PC-3 (cell line): ENCODE results near the gene ZNF23. TPM values are rescaled to one million over a fixed set of nuclear protein-coding genes. Genes with fewer than 3 reads are reported as not detected.

Experiments
- ATAC-seq: fragments of 200-7000 bp; cut with Tn5 transposase; 2 replicates; pipeline ENCODE4 v1.9.1; 2020; ENCODE audit warnings: mild to moderate bottlenecking, moderate library complexity
- BruUV-seq: library from RNA; stranded (reverse); fragments of 400-500 nt; replicated peaks from 2 replicates; lab custom pipeline; 2021; lab: Mats Ljungman, UMichigan
- CTCF ChIA-PET: fragments of 300-600 bp; sonication (Branson Sonifier 250); formaldehyde crosslinking; loops from one replicate; lab custom pipeline; 2022; ENCODE audit warnings: antibody characterized with exemption; lab: Charles Lee
- POLR2A ChIA-PET: fragments of 300-600 bp; sonication (Branson Sonifier 250); formaldehyde crosslinking; loops from one replicate; lab custom pipeline; 2022; ENCODE audit warnings: antibody characterized with exemption; ENCODE audit not compliant: unreplicated experiment; lab: Charles Lee
- DNase-seq: peaks from one replicate; pipeline ENCODE4 v3.0.0-alpha.2; 2015
- H2AFZ ChIP-seq: fragments of 300-600 bp; sonication (generic); 2 replicates; pipeline ENCODE4 v1.6.0; 2016; ENCODE audit warnings: antibody characterized with exemption, low read length
- H3F3A ChIP-seq: fragments of 300-600 bp; sonication (generic); one replicate; pipeline ENCODE4 v1.6.0; 2017; ENCODE audit warnings: antibody characterized with exemption, low read length, control low read depth, mild to moderate bottlenecking; ENCODE audit not compliant: unreplicated experiment
- H3K27ac ChIP-seq: fragments of 300-600 bp; sonication (generic); 2 replicates; pipeline ENCODE4 v1.5.1; 2016; ENCODE audit warnings: mild to moderate bottlenecking, low read length
- H3K27me3 ChIP-seq: fragments of 300-600 bp; sonication (generic); 2 replicates; pipeline ENCODE4 v1.6.1; 2016; ENCODE audit warnings: low read length, mixed read lengths
- H3K36me3 ChIP-seq: fragments of 300-600 bp; sonication (generic); 2 replicates; pipeline ENCODE4 v1.6.1; 2016; ENCODE audit warnings: low read depth, mixed run types, low read length, mixed read lengths
- H3K4me1 ChIP-seq: fragments of 300-600 bp; sonication (generic); 2 replicates; pipeline ENCODE4 v1.5.1; 2016; ENCODE audit warnings: low read length; ENCODE audit not compliant: insufficient read depth
- H3K4me2 ChIP-seq: fragments of 300-600 bp; sonication (generic); 2 replicates; pipeline ENCODE4 v1.6.0; 2016; ENCODE audit warnings: low read length
- H3K4me3 ChIP-seq: fragments of 300-600 bp; sonication (generic); 2 replicates; pipeline ENCODE4 v1.5.1; 2016; ENCODE audit warnings: mild to moderate bottlenecking, low read length, mixed read lengths
- H3K79me2 ChIP-seq: fragments of 300-600 bp; sonication (generic); 2 replicates; pipeline ENCODE4 v1.6.1; 2017; ENCODE audit warnings: low read length, mixed read lengths
- H3K9ac ChIP-seq: fragments of 300-600 bp; sonication (generic); 2 replicates; pipeline ENCODE4 v1.6.0; 2016; ENCODE audit warnings: mild to moderate bottlenecking, low read length
- H3K9me2 ChIP-seq: fragments of 300-600 bp; sonication (generic); replicated peaks from 2 replicates; pipeline ENCODE4 v1.6.1; 2016; ENCODE audit warnings: mixed run types, low read length, mixed read lengths
- H3K9me3 ChIP-seq: fragments of 300-600 bp; sonication (generic); 2 replicates; pipeline ENCODE4 v1.6.1; 2016; ENCODE audit warnings: low read length, mixed read lengths
- H4K20me1 ChIP-seq: fragments of 300-600 bp; sonication (generic); 2 replicates; pipeline ENCODE4 v1.6.1; 2016; ENCODE audit warnings: low read length, mixed read lengths
- CTCF ChIP-seq: fragments of 300-600 bp; sonication (generic); conservative IDR thresholded peaks from 2 replicates; pipeline ENCODE4 v1.5.1; 2017; ENCODE audit warnings: antibody characterized with exemption, low read depth, mild to moderate bottlenecking, low read length
- EZH2 ChIP-seq: fragments of 300-600 bp; sonication (generic); IDR thresholded peaks from one replicate; pipeline ENCODE4 v1.6.1; 2017; ENCODE audit warnings: antibody characterized with exemption, mild to moderate bottlenecking, low read length; ENCODE audit not compliant: unreplicated experiment
- EZH2phosphoT487 ChIP-seq: fragments of 300-600 bp; sonication (generic); IDR thresholded peaks from 2 replicates; pipeline ENCODE4 v1.6.1; 2018; ENCODE audit warnings: mild to moderate bottlenecking, antibody characterized with exemption, low read length, borderline replicate concordance
- intact Hi-C: fragments of 100-400 bp; cut with micrococcal nuclease; formaldehyde crosslinking; loops from 2 replicates; pipeline ENCODE4 v1.9.0; 2023
- total RNA-seq: library from RNA; depleted of rRNA; stranded (reverse); fragments of >200 nt; gene quantifications from 2 replicates; pipeline ENCODE4 v1.2.3, GENCODE V29; 2014

ZNF23 gene
- total RNA-seq, 1 experiment from 2014 or later, result 7.5 TPM

- POLR2A ChIA-PET, result interaction anchor here (0.7 kb wide), 1 partner anchor 867 kb away, joined by 3 read pairs; no protein-coding TSS in a partner anchor
- no peak overlapping the region for H3K4me3 ChIP-seq
These were observed 28.3 kb upstream of the ZNF23 start for GRCh38 chr16:71490361-71490760.

GRCh38 chr16:71489122-71489521, 27.1 kb upstream of the ZNF23 start, which contains the start of gene ZNF19:
Gene ZNF19 (minus strand): TSS chr16:71489324. CDS start chr16:71482114, 7,210 bp downstream.
- H3K27ac ChIP-seq, result no peak within 1 kb of the TSS
- H3F3A ChIP-seq, result no peaks in the 10 kb centered on the region
- POLR2A ChIA-PET, result no interaction called here
- no peaks in the 10 kb centered on the region for H3K9me3 ChIP-seq
- CTCF ChIA-PET, result no interaction called here
- no peaks in the 10 kb centered on the region for H3K27me3 ChIP-seq
- H3K9me2 ChIP-seq, result no peaks in the 10 kb centered on the region
- DNase-seq (no peak), ATAC-seq (no peak)
- no peak within 1 kb of the TSS for H2AFZ ChIP-seq
- no TSS peak for BruUV-seq
- intact Hi-C loops, result no loop called here
- no peaks in the 10 kb centered on the region for H3K79me2 ChIP-seq
- TF ChIP-seq EZH2phosphoT487, result no peak
- TF ChIP-seq CTCF, result no peak
- no peak for TF ChIP-seq EZH2
- H3K4me2 ChIP-seq, result no peak within 1 kb of the TSS
- H3K9ac ChIP-seq, result no peak within 1 kb of the TSS
- H4K20me1 ChIP-seq, result no peaks in the 10 kb centered on the region
- H3K36me3 ChIP-seq, result no peaks in the 10 kb centered on the region
- no peaks in the 10 kb centered on the region for H3K4me1 ChIP-seq
- H3K4me3 ChIP-seq, result no peak within 1 kb of the TSS

More at GRCh38 chr16:71490361-71490760, 28.3 kb upstream of the ZNF23 start:
- no peaks in the 10 kb centered on the region for H4K20me1 ChIP-seq
- H3K9me2 ChIP-seq, result no peaks in the 10 kb centered on the region
- no peak overlapping the region for H3K27ac ChIP-seq
- DNase-seq (no peak), ATAC-seq (no peak)
- CTCF ChIA-PET, result no interaction called here
- no peaks in the 10 kb centered on the region for H3K9me3 ChIP-seq
- no peak for TF ChIP-seq EZH2phosphoT487
- no peak for TF ChIP-seq CTCF
- TF ChIP-seq EZH2, result no peak
- H3K9ac ChIP-seq, result no peak overlapping the region
- H3F3A ChIP-seq, result no peaks in the 10 kb centered on the region
- no peaks in the 10 kb centered on the region for H3K27me3 ChIP-seq
- intact Hi-C loops, result no loop called here
- no peaks in the 10 kb centered on the region for H3K79me2 ChIP-seq
- no peaks in the 10 kb centered on the region for H3K4me1 ChIP-seq
- no peaks in the 10 kb centered on the region for H3K36me3 ChIP-seq
- H2AFZ ChIP-seq, result no peak overlapping the region
- no TSS peak for BruUV-seq
- no peak overlapping the region for H3K4me2 ChIP-seq
